Spleen (tissue), 11 donors: Measurements from ENCODE around the gene SCRN2. TPM values are rescaled to one million over a fixed set of nuclear protein-coding genes. Genes with fewer than 3 reads are reported as not detected.
A peak's percentile ranks its signal among the peaks of the same experiment; 100 is the strongest.

Source experiments
- DNase-seq: peaks from one replicate; pipeline ENCODE4 v3.0.0-alpha.2; 2020
- H3K27ac ChIP-seq, 8 donors: fragments of 200-600 bp; sonication (generic) in 7 of 8; 1 replicate in 4 of 8; 2 replicates in 4 of 8; pipeline versions ENCODE4 v1.5.0 to v1.8.0; 2016 to 2021; ENCODE audit warnings: inconsistent platforms in 4 of 8, mild to moderate bottlenecking in 4 of 8, moderate library complexity in 1 of 8
- H3K27me3 ChIP-seq, 7 donors: fragments of 200-600 bp; sonication (generic) in 6 of 7; replicated peaks in 1 of 7; 1 replicate in 4 of 7; 2 replicates in 3 of 7; pipeline versions ENCODE4 v1.5.0 to v1.8.0; 2016 to 2021; ENCODE audit warnings: inconsistent platforms in 3 of 7, mild to moderate bottlenecking in 1 of 7
- H3K36me3 ChIP-seq, 6 donors: fragments of 200-600 bp; sonication (generic) in 5 of 6; 1 replicate in 4 of 6; 2 replicates in 2 of 6; pipeline versions ENCODE4 v1.5.0 to v1.8.0; 2016 to 2021; ENCODE audit warnings: inconsistent platforms in 2 of 6
- H3K4me1 ChIP-seq, 6 donors: fragments of 200-600 bp; sonication (generic) in 5 of 6; 1 replicate in 3 of 6; 2 replicates in 3 of 6; pipeline versions ENCODE4 v1.5.0 to v1.8.0; 2016 to 2021; ENCODE audit warnings: inconsistent platforms in 3 of 6
- H3K4me3 ChIP-seq, 8 donors: fragments of 200-600 bp; sonication (generic) in 7 of 8; 1 replicate in 4 of 8; 2 replicates in 4 of 8; pipeline versions ENCODE4 v1.5.0 to v1.8.0; 2016 to 2021; ENCODE audit warnings: inconsistent platforms in 4 of 8, mild to moderate bottlenecking in 4 of 8, moderate library complexity in 2 of 8
- H3K9me3 ChIP-seq, 8 donors: fragments of 200-600 bp; sonication (generic) in 7 of 8; 1 replicate in 4 of 8; 2 replicates in 4 of 8; pipeline versions ENCODE4 v1.5.0 to v1.8.0; 2016 to 2021; ENCODE audit warnings: inconsistent platforms in 4 of 8
- POLR2A ChIP-seq, 3 donors: fragments of 450-650 bp; IDR thresholded peaks; one replicate each; pipeline ENCODE4 v1.5.1; 2017; ENCODE audit warnings: antibody characterized with exemption in 3 of 3, mild to moderate bottlenecking in 1 of 3
- POLR2AphosphoS5 ChIP-seq, 3 donors: sonication (generic); formaldehyde crosslinking; IDR thresholded peaks; one replicate each; pipeline ENCODE4 v1.5.1; 2017; ENCODE audit warnings: antibody characterized with exemption in 3 of 3
- WGBS, 5 donors: extraction: QIAGEN DNeasy Blood & Tissue Kit in 3 of 5; methylation state at CpG; one replicate each; pipeline versions ENCODE4 v1.1.5 to v1.1.7; 2013 to 2018; 5-methylcytosine and 5-hydroxymethylcytosine counted together
- intact Hi-C: fragments of 100-400 bp; cut with DNase I; formaldehyde crosslinking; loops from one replicate; pipeline ENCODE4 v1.15.0; 2023; ENCODE audit warnings: low total_unique reads
- polyA plus RNA-seq, 3 donors: library from polyadenylated mRNA; stranded (reverse); fragments of 200-250 nt; gene quantifications; one replicate each; pipeline ENCODE4 v1.2.1, GENCODE V29; 2013
- total RNA-seq, 7 donors: library from RNA; depleted of rRNA in 3 of 7; stranded (reverse); fragments of >200 nt in 3 of 7; fragmentation: NEBNext Ultra II Directional in 4 of 7; extraction: Animal tissue kit (Norgen Biotek cat#: 25700) in 4 of 7; gene quantifications; one replicate each; pipeline versions ENCODE4 v1.1.0 to v1.2.1, GENCODE V29; 2016 to 2021
- TF ChIP-seq, protein P1 (sequence below), 11 experiments: fragments of 200-600 bp in 7 of 11; fragments of 450-650 bp in 4 of 11; sonication (generic) in 4 of 11; IDR thresholded peaks in 8 of 11; conservative IDR thresholded peaks in 3 of 11; 1 replicate in 7 of 11; 2 replicates in 4 of 11; pipeline versions ENCODE4 v1.4.0 to v1.8.0; 2016 to 2021; ENCODE audit warnings: antibody characterized with exemption in 11 of 11, inconsistent platforms in 4 of 11, mild to moderate bottlenecking in 1 of 11
- donor health status: healthy with polysubstance abuse.
- donor health status: DM: no; HTN: no; CAD: no; lungs with moderate emphysema.
- donor health status: DM: no; HTN: no; CAD: no.
- donor health status: Bipolar disorder and iron deficiency.
- donor health status: healthy.
- donor health status: DM: no; HTN: no; CAD: no.
- donor health status: DM: yes; HTN: yes; CAD: no.

The SCRN2 gene
- total and polyA plus RNA-seq, 10 donors = 37.5 to 59.4 (median 49.7) TPM

DNA sequence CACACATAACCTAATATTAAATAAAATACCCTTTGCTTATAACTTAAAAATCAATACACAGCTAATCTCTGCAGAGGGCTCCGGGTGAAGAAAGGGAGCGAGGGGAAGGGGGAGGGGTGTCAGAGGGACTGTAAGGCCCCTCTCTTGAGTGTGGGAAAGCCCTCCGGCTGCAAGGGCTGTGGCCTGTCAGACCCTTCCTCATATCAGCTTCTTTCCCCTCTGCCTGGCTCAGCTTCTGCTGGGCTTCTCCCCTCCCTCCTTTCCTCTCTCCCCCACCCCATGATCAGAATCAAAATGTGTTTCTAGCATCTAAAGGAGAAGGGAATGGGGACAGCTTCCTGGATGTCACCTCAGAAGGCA lies 4.6 kb upstream of the SCRN2 start:
- WGBS, 5 donors = 74 to 89% (median 82%) methylated on average over 3 of the region's 3 CpGs
- no peak for DNase-seq
- TF ChIP-seq POLR2A (IDR thresholded peaks at IDR 0.05) (no peak), POLR2AphosphoS5 (IDR thresholded peaks at IDR 0.05) (no peak)
- TF ChIP-seq, protein P1, sequence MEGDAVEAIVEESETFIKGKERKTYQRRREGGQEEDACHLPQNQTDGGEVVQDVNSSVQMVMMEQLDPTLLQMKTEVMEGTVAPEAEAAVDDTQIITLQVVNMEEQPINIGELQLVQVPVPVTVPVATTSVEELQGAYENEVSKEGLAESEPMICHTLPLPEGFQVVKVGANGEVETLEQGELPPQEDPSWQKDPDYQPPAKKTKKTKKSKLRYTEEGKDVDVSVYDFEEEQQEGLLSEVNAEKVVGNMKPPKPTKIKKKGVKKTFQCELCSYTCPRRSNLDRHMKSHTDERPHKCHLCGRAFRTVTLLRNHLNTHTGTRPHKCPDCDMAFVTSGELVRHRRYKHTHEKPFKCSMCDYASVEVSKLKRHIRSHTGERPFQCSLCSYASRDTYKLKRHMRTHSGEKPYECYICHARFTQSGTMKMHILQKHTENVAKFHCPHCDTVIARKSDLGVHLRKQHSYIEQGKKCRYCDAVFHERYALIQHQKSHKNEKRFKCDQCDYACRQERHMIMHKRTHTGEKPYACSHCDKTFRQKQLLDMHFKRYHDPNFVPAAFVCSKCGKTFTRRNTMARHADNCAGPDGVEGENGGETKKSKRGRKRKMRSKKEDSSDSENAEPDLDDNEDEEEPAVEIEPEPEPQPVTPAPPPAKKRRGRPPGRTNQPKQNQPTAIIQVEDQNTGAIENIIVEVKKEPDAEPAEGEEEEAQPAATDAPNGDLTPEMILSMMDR (IDR thresholded peaks at IDR 0.05 in 8 of 11, conservative IDR thresholded peaks at IDR 0.05 in 3 of 11) = no peak
- H3K9me3 ChIP-seq = no peaks in the 10 kb centered on the region
- peaks cover 0 to 70% (median 44%) of the 10 kb centered on the region in 7 donors for H3K27me3 ChIP-seq
- peaks cover 8 to 55% (median 34%) of the 10 kb centered on the region in 6 donors for H3K4me1 ChIP-seq
- no peak overlapping the region for H3K4me3 ChIP-seq
- intact Hi-C loops = no loop called here
- H3K36me3 ChIP-seq = no peaks in the 10 kb centered on the region
- no peak overlapping the region for H3K27ac ChIP-seq

DNA sequence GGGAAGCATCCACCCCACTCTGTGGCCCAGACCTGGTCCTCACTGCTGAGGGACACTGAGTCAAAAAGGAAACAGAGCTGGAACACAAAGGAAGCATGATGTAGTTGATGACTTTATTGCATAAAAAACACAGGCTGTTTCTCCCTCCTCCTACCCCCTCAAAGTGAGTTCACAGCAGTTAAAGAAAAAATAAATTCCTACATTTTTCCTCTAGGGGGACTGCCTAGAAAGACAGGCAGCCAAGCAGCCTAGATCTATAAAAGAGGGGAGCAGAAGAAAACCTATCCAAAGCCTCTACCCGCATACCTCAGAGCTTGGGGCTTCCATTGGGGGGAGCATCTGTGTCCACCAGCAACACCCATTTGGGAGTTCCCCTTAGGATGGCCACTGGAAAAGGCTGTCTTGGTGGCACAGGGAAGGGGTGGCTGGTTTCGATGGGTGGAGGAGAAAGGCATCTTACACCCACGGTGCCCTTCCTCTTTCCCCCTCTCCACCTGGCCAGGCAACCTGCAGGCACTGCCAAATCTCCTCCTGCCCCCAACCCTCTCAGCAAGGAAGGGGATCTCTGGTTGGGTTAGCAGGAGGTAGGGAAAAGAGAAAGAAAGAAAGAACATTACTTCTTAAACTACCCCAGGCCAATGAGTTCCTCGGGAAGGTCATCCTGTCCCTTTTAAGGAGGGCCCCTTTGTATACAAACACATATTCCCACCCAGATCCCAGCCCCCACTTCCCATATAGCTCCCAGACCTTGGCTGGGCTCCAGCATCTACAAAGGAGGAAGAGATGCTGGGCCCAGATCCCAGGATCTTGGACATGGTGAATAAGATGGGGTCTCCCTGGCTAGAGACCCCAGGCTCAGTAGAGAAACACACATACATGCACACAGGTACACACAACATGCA lies 4.0 kb upstream of the SCRN2 start:
- no peak for DNase-seq
- WGBS, 5 donors = 54 to 71% (median 63%) methylated on average over 4 of the region's 4 CpGs
- Histone ChIP-seq H3K36me3 (no peaks in the 10 kb centered on the region), H3K4me3 (no peak overlapping the region), H3K27me3 (peaks cover 0 to 64% (median 37%) of the 10 kb centered on the region in 7 donors), H3K9me3 (no peaks in the 10 kb centered on the region), H3K27ac (no peak overlapping the region), H3K4me1 (peaks cover 12 to 55% (median 35%) of the 10 kb centered on the region in 6 donors)
- intact Hi-C loops = no loop called here
- no peak for TF ChIP-seq POLR2AphosphoS5 (IDR thresholded peaks at IDR 0.05)
- TF ChIP-seq, protein P1 (IDR thresholded peaks at IDR 0.05 in 8 of 11, conservative IDR thresholded peaks at IDR 0.05 in 3 of 11) = peak in 1 of 11 experiments; percentile 26
- no peak for TF ChIP-seq POLR2A (IDR thresholded peaks at IDR 0.05)

DNA sequence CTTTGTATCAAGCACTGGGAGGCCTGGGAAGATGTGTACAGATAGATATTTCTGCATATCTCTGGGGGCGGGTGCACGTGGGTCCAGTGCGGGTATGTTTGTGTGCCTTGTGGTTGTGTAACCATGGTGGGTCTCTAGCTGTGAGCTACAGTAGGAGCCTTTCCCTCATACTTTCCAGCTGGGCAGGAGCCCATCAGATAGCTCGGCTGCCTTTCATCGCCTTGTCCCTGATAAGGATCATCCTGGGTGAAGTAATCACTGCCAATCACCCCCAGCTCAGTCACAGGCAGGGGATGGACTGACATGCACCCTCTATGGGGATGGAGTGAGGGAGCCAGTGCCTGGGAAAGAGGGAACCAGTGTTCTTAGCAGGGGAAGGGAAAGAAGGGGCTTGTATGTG lies 3.2 kb upstream of the SCRN2 start:
- TF ChIP-seq POLR2A (IDR thresholded peaks at IDR 0.05) (no peak), POLR2AphosphoS5 (IDR thresholded peaks at IDR 0.05) (no peak)
- TF ChIP-seq, protein P1 (IDR thresholded peaks at IDR 0.05 in 8 of 11, conservative IDR thresholded peaks at IDR 0.05 in 3 of 11) = no peak
- H3K9me3 ChIP-seq = no peaks in the 10 kb centered on the region
- intact Hi-C loops = no loop called here
- peaks cover 0 to 55% (median 30%) of the 10 kb centered on the region in 7 donors for H3K27me3 ChIP-seq
- H3K4me1 ChIP-seq = peaks cover 20 to 58% (median 42%) of the 10 kb centered on the region in 6 donors
- no peak overlapping the region for H3K4me3 ChIP-seq
- H3K36me3 ChIP-seq = peaks cover 0 to under 1% (median 0%) of the 10 kb centered on the region in 6 donors
- WGBS, 5 donors = 65 to 91% (median 88%) methylated on average over 5 of the region's 5 CpGs
- no peak for DNase-seq
- no peak overlapping the region for H3K27ac ChIP-seq

DNA sequence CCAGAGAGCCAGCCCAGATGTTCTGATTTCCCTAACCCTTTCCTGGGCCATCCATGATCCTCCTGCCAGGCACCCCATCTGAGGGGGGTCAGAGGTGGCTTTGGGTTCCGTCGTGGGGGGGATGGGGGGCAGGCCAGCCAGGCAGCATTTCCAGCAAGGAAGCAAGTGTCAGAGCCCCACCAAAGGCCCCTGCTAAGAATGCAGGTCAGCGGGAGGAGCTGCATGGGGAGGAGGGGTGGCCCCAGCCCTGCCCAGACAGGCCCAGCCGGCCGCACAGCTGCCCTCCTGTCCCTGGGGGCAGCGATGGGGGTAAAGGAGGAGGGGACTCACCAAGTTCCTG lies 2.3 kb upstream of the SCRN2 start:
- no peaks in the 10 kb centered on the region for H3K9me3 ChIP-seq
- TF ChIP-seq, protein P1 (IDR thresholded peaks at IDR 0.05 in 8 of 11, conservative IDR thresholded peaks at IDR 0.05 in 3 of 11) = no peak
- TF ChIP-seq POLR2AphosphoS5 (IDR thresholded peaks at IDR 0.05) (no peak), POLR2A (IDR thresholded peaks at IDR 0.05) (no peak)
- WGBS, 5 donors = 43 to 59% (median 55%) methylated on average over 6 of the region's 6 CpGs
- DNase-seq = peak; percentile 60
- peaks cover 23 to 66% (median 47%) of the 10 kb centered on the region in 6 donors for H3K4me1 ChIP-seq
- H3K27ac ChIP-seq = no peak overlapping the region
- no peak overlapping the region for H3K4me3 ChIP-seq
- peaks cover 0 to 9% (median 5%) of the 10 kb centered on the region in 6 donors for H3K36me3 ChIP-seq
- H3K27me3 ChIP-seq = peaks cover 0 to 47% (median 23%) of the 10 kb centered on the region in 7 donors
- intact Hi-C loops = loop anchor here (2.0 kb wide), 1 partner anchor 47 kb away; no protein-coding TSS in a partner anchor
